ENCODE results near the gene MBNL3.

The MBNL3 gene

DNA sequence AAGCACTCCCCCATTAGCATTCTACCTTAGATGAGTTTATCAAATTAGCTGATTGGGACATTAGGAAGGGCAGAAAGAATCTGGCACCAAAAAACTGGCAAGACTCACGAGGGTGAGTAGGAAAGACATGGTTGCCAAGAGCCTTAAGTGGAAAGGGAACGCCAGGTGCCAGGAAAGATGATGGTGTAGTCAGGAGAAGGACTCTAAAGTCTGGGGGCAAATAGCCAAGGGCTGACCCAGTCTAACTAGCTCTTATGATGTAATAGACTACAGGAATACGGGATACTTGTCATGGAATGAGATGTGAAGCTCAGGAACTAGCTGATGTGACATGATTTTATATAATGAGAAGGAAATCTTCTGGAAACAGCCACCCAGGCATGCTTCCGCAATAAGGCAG lies 94.8 kb downstream of the MBNL3 start:
- no peak overlapping the region for H3K4me3 ChIP-seq (ENCODE audit: low read depth, low read length)
- in situ Hi-C loops (cut with HindIII; ENCODE audit: low sequenced_read_pairs), result no loop called here
- no peak for DNase-seq (ENCODE audit: low read depth)
- TF ChIP-seq, protein P1, sequence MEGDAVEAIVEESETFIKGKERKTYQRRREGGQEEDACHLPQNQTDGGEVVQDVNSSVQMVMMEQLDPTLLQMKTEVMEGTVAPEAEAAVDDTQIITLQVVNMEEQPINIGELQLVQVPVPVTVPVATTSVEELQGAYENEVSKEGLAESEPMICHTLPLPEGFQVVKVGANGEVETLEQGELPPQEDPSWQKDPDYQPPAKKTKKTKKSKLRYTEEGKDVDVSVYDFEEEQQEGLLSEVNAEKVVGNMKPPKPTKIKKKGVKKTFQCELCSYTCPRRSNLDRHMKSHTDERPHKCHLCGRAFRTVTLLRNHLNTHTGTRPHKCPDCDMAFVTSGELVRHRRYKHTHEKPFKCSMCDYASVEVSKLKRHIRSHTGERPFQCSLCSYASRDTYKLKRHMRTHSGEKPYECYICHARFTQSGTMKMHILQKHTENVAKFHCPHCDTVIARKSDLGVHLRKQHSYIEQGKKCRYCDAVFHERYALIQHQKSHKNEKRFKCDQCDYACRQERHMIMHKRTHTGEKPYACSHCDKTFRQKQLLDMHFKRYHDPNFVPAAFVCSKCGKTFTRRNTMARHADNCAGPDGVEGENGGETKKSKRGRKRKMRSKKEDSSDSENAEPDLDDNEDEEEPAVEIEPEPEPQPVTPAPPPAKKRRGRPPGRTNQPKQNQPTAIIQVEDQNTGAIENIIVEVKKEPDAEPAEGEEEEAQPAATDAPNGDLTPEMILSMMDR (IDR thresholded peaks at IDR 0.05; ENCODE audit: low read depth, low read length, missing control alignments), result no peak

DNA sequence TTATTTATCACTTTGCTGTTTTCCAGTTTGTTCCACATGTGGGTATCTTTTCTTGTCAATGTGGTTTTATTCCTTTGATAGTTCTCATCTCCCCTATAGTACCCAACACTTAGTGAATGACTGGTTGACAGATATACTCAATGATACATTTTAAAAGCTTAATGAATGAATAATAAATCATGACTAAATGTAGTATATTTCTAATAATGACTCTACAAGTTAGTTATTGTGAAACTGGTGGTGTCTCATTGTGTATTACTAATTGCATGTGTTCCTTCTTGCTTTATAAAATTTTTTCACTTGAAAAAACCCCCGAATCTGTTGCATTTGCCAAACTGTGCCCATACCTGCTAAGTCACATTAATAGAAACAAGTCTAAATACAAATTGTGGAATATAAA lies 95.4 kb downstream of the MBNL3 start:
- TF ChIP-seq, protein P1 (IDR thresholded peaks at IDR 0.05; ENCODE audit: low read depth, low read length, missing control alignments), result no peak
- in situ Hi-C loops (cut with HindIII; ENCODE audit: low sequenced_read_pairs), result no loop called here
- DNase-seq (ENCODE audit: low read depth), result no peak
- no peak overlapping the region for H3K4me3 ChIP-seq (ENCODE audit: low read depth, low read length)

DNA sequence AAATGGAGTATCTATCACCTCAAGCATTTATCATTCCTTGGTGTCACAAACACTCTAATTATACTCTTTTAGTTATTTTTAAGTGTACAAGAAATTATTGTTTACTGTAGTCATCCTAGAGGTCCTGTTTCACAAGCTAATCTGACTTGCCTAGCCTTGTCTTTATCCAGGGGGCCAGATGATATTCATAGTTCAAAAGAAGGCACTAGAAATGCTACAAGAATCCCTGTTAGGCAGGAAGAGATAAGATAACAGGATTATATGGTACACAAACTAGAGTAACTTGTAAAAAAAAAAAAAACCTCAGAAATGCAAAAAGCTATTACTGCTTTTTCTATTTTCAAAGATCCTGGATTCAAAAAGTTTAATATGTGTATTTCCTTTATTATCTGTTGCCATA lies 95.8 kb downstream of the MBNL3 start:
- no peak for DNase-seq (ENCODE audit: low read depth)
- in situ Hi-C loops (cut with HindIII; ENCODE audit: low sequenced_read_pairs), result no loop called here
- TF ChIP-seq, protein P1 (IDR thresholded peaks at IDR 0.05; ENCODE audit: low read depth, low read length, missing control alignments), result no peak
- H3K4me3 ChIP-seq (ENCODE audit: low read depth, low read length), result no peak overlapping the region

DNA sequence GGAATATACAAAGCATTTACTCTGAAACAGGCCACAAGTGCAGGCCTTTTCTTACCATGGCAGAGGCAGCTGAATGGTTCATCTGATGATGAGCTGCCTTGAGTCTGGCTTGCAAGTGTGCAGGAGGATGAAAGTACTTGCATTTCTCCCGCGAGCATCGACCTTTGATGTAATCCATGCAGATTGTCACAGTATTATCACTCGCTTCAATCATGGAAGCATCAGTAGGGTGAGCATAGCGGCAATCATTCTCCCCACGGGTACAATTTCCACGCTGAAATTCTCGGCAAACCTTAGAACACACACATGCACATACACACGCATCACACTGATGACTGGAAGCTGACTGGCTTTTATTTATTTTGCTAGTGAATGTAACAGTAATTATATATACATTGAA lies 98.0 kb downstream of the MBNL3 start:
- DNase-seq (ENCODE audit: low read depth), result no peak
- in situ Hi-C loops (cut with HindIII; ENCODE audit: low sequenced_read_pairs), result no loop called here
- TF ChIP-seq, protein P1 (IDR thresholded peaks at IDR 0.05; ENCODE audit: low read depth, low read length, missing control alignments), result no peak
- no peak overlapping the region for H3K4me3 ChIP-seq (ENCODE audit: low read depth, low read length)

DNA sequence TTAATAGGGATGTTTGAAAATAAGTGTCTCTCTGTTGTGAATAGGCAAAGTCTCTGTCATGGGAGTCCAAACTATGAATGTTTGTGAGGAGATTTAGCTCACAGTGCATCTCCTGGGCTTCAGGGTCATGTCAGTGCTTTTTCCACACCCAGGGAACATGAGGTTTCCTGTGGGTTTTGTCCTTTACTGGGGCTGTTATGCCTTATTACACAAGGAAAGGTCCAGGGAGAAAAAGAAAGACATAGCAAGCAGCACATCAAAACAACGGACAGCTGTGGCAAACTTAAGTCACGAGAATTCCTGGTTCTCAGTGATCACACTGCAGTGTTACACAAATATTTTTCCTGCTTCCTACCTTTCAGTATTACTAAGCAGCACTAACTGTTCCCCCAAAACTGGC lies 99.4 kb downstream of the MBNL3 start:
- DNase-seq (ENCODE audit: low read depth), result no peak
- no peak overlapping the region for H3K4me3 ChIP-seq (ENCODE audit: low read depth, low read length)
- TF ChIP-seq, protein P1 (IDR thresholded peaks at IDR 0.05; ENCODE audit: low read depth, low read length, missing control alignments), result no peak
- in situ Hi-C loops (cut with HindIII; ENCODE audit: low sequenced_read_pairs), result no loop called here

DNA sequence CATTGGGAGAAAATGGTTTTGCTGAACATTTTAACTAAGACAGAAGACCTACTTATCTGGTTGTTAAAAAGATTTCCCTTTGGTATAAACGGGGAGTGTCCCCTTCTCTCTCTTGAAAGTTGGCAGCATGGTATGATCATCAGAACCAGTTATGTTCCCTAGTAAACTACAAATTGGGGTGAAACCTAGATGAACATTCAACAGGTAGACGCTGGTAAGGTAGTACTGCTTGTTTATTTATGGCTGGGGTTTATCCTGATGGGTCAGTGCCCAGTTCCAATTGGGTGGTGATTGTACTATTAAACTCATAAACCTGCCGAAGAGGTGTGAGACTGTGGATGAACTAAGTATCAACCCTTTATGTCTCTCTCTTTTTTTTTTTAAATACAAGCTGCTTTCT lies 100.5 kb downstream of the MBNL3 start:
- DNase-seq (ENCODE audit: low read depth), result no peak
- no peak overlapping the region for H3K4me3 ChIP-seq (ENCODE audit: low read depth, low read length)
- TF ChIP-seq, protein P1 (IDR thresholded peaks at IDR 0.05; ENCODE audit: low read depth, low read length, missing control alignments), result no peak
- in situ Hi-C loops (cut with HindIII; ENCODE audit: low sequenced_read_pairs), result no loop called here

DNA sequence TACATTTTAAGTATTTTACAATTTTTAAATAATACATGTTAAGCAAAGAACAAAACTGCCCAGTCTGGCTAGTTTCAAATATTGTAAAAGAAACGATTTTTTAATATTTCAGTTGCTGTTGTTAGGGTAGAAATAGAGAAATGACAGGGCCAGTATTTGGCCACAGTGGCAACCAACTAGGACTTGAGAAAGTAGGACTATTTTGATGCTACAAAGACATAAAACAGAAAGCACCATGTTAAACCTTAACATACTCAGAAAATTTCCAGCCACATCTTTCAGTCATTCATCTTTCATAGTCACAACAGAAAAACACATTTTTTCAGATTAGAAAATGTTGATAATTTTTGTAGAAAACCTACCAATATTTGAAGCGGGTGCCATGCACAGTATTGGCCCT lies 104.5 kb downstream of the MBNL3 start:
- TF ChIP-seq, protein P1 (IDR thresholded peaks at IDR 0.05; ENCODE audit: low read depth, low read length, missing control alignments), result no peak
- H3K4me3 ChIP-seq (ENCODE audit: low read depth, low read length), result no peak overlapping the region
- in situ Hi-C loops (cut with HindIII; ENCODE audit: low sequenced_read_pairs), result no loop called here
- no peak for DNase-seq (ENCODE audit: low read depth)

Data from astrocyte of the cerebellum (primary cell).